Liver (tissue), 9 donors: ENCODE data around the gene NUDT1. TPM values are rescaled to one million over a fixed set of nuclear protein-coding genes. Genes with fewer than 3 reads are reported as not detected.

Experiments
- DNase-seq: peaks from one replicate; pipeline ENCODE4 v3.0.0-alpha.2; 2017; ENCODE audit warnings: low spot score
- H3K27ac ChIP-seq, 2 donors: one replicate each; pipeline ENCODE4 v1.7.0; 2013; ENCODE audit warnings: inconsistent platforms in 2 of 2, low read length in 2 of 2, control low read depth in 1 of 2, low read depth in 1 of 2, mild to moderate bottlenecking in 1 of 2
- H3K27me3 ChIP-seq, 4 donors: one replicate each; pipeline versions ENCODE4 v1.6.1 to v1.7.0; 2013; ENCODE audit warnings: low read length in 3 of 4, inconsistent platforms in 1 of 4, mild to moderate bottlenecking in 1 of 4, moderate library complexity in 1 of 4; ENCODE audit not compliant: control insufficient read depth in 4 of 4, insufficient read depth in 4 of 4
- H3K36me3 ChIP-seq, 4 donors: one replicate each; pipeline versions ENCODE4 v1.6.1 to v1.7.0; 2013; ENCODE audit warnings: low read length in 3 of 4, mild to moderate bottlenecking in 3 of 4, low read depth in 1 of 4, moderate library complexity in 1 of 4; ENCODE audit not compliant: control insufficient read depth in 4 of 4, insufficient read depth in 3 of 4
- H3K4me1 ChIP-seq, 4 donors: one replicate each; pipeline versions ENCODE4 v1.6.1 to v1.7.0; 2013; ENCODE audit warnings: low read length in 3 of 4, mild to moderate bottlenecking in 3 of 4, moderate library complexity in 1 of 4; ENCODE audit not compliant: control insufficient read depth in 4 of 4, insufficient read depth in 4 of 4
- H3K4me3 ChIP-seq, 3 donors: one replicate each; pipeline versions ENCODE4 v1.6.1 to v1.7.0; 2013; ENCODE audit warnings: low read length in 3 of 3, control low read depth in 1 of 3, low read depth in 1 of 3, mild to moderate bottlenecking in 1 of 3
- H3K9ac ChIP-seq, 2 donors: one replicate each; pipeline ENCODE4 v1.7.0; 2013; ENCODE audit warnings: low read length in 2 of 2, mild to moderate bottlenecking in 2 of 2, moderate library complexity in 2 of 2, control low read depth in 1 of 2, low read depth in 1 of 2
- H3K9me3 ChIP-seq, 4 donors: one replicate each; pipeline versions ENCODE4 v1.6.1 to v1.7.0; 2013; ENCODE audit warnings: low read length in 3 of 4; ENCODE audit not compliant: control insufficient read depth in 4 of 4
- ATF3 ChIP-seq: IDR thresholded peaks from 2 replicates; pipeline ENCODE4 v1.6.1; 2016; ENCODE audit warnings: antibody characterized with exemption
- CTCF ChIP-seq: fragments of 150-350 bp; IDR thresholded peaks from 2 replicates; pipeline ENCODE4 v1.5.1; 2017; ENCODE audit warnings: improper control_type of control experiment, low read depth, low read length; ENCODE audit not compliant: missing input control
- EGR1 ChIP-seq, 2 donors: IDR thresholded peaks; 2 replicates each; pipeline ENCODE4 v1.6.1; 2016 to 2018; ENCODE audit warnings: antibody characterized with exemption in 2 of 2, low read depth in 2 of 2
- FOXA1 ChIP-seq: IDR thresholded peaks from 2 replicates; pipeline ENCODE4 v1.6.1; 2016; ENCODE audit warnings: antibody characterized with exemption
- FOXA2 ChIP-seq: IDR thresholded peaks from 2 replicates; pipeline ENCODE4 v1.6.1; 2016; ENCODE audit warnings: antibody characterized with exemption
- GABPA ChIP-seq, 2 donors: IDR thresholded peaks in 1 of 2; conservative IDR thresholded peaks in 1 of 2; 2 replicates each; pipeline ENCODE4 v1.6.1; 2016; ENCODE audit warnings: antibody characterized with exemption in 2 of 2, mild to moderate bottlenecking in 1 of 2, moderate library complexity in 1 of 2
- HNF4A ChIP-seq, 2 donors: conservative IDR thresholded peaks; 2 replicates each; pipeline ENCODE4 v1.6.1; 2016; ENCODE audit warnings: antibody characterized with exemption in 2 of 2, mild to moderate bottlenecking in 2 of 2
- HNF4G ChIP-seq: IDR thresholded peaks from 2 replicates; pipeline ENCODE4 v1.6.1; 2016; ENCODE audit warnings: antibody characterized with exemption
- JUND ChIP-seq, 2 donors: IDR thresholded peaks; 2 replicates each; pipeline ENCODE4 v1.6.1; 2016; ENCODE audit warnings: antibody characterized with exemption in 2 of 2
- NR2F2 ChIP-seq: IDR thresholded peaks from 2 replicates; pipeline ENCODE4 v1.6.1; 2016; ENCODE audit warnings: antibody characterized with exemption
- RAD21 ChIP-seq, 2 donors: IDR thresholded peaks; 2 replicates each; pipeline ENCODE4 v1.6.1; 2016; ENCODE audit warnings: antibody characterized with exemption in 2 of 2, mild to moderate bottlenecking in 2 of 2
- REST ChIP-seq: IDR thresholded peaks from 2 replicates; pipeline ENCODE4 v1.6.1; 2016; ENCODE audit warnings: antibody characterized with exemption, mild to moderate bottlenecking
- RXRA ChIP-seq, 2 donors: IDR thresholded peaks; 2 replicates each; pipeline ENCODE4 v1.6.1; 2017 to 2018; ENCODE audit warnings: antibody characterized with exemption in 2 of 2, mild to moderate bottlenecking in 1 of 2
- SP1 ChIP-seq: IDR thresholded peaks from 2 replicates; pipeline ENCODE4 v1.6.1; 2018; ENCODE audit warnings: antibody characterized with exemption, mild to moderate bottlenecking
- TAF1 ChIP-seq: conservative IDR thresholded peaks from 2 replicates; pipeline ENCODE4 v1.6.1; 2016; ENCODE audit warnings: antibody characterized with exemption, mild to moderate bottlenecking
- YY1 ChIP-seq: IDR thresholded peaks from 2 replicates; pipeline ENCODE4 v1.6.1; 2016; ENCODE audit warnings: antibody characterized with exemption, mild to moderate bottlenecking
- ZBTB33 ChIP-seq: IDR thresholded peaks from 2 replicates; pipeline ENCODE4 v1.6.1; 2016; ENCODE audit warnings: antibody characterized with exemption
- WGBS: extraction: QIAGEN DNeasy Blood & Tissue Kit; methylation state at CpG from one replicate; pipeline ENCODE4 v1.1.7; 2013; 5-methylcytosine and 5-hydroxymethylcytosine counted together
- polyA plus RNA-seq, 2 donors: library from polyadenylated mRNA; stranded (reverse) in 1 of 2; unstranded in 1 of 2; fragments of 200-250 nt in 1 of 2; fragments of >200 nt in 1 of 2; fragmentation: Nextera tagmentation in 1 of 2; extraction: Ambion mirVana in 1 of 2; gene quantifications; one replicate each; pipeline versions ENCODE4 v1.2.1 to v1.2.3, GENCODE V29; 2013 to 2015
- total RNA-seq, 2 donors: library from RNA; depleted of rRNA; stranded (reverse); fragments of >200 nt; gene quantifications; one replicate each; pipeline ENCODE4 v1.2.3, GENCODE V29; 2014
- TF ChIP-seq, protein P1 (sequence below): IDR thresholded peaks from 2 replicates; pipeline ENCODE4 v1.6.1; 2016; ENCODE audit warnings: antibody characterized with exemption
- donor health status: healthy.
- donor health status: healthy.
- donor health status: healthy.
- donor health status: healthy.
- donor health status: healthy.

The NUDT1 gene
- total and polyA plus RNA-seq, 4 donors: 1.0 to 22.3 (median 3.1) TPM

DNA sequence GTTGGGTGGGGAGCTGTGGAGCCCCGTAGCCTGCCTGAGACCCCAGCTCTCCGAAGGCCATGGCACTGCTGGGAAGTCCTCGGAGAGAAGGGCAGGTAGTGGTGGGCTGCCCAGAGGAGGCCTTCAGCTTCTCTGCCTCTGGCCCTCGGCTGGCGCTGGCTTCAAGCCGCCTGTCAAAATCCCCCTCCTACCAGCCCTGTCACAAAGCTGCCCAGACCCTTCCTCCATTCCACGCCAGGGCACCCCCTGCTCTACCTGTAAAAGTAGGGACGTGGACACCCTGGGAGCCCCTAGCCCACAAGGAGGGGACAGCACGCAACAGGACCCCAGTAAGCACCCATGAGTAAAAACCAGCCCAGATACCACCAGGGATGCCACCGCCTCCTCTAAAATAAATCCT, 40.9 kb upstream of the NUDT1 start:
- no peak overlapping the region for H3K27ac ChIP-seq
- no peaks in the 10 kb centered on the region for H3K4me1 ChIP-seq
- DNase-seq: no peak
- TF ChIP-seq HNF4G: no peak
- TF ChIP-seq ATF3: no peak
- no peak for TF ChIP-seq JUND (IDR thresholded peaks at IDR 0.05)
- TF ChIP-seq FOXA1: no peak
- no peak for TF ChIP-seq NR2F2
- TF ChIP-seq, protein P1, sequence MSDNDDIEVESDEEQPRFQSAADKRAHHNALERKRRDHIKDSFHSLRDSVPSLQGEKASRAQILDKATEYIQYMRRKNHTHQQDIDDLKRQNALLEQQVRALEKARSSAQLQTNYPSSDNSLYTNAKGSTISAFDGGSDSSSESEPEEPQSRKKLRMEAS: no peak
- TF ChIP-seq SP1: no peak
- TF ChIP-seq TAF1: no peak
- TF ChIP-seq YY1: no peak
- TF ChIP-seq EGR1 (IDR thresholded peaks at IDR 0.05; ENCODE audit: low read depth in 2 of 2): no peak
- TF ChIP-seq REST: no peak
- TF ChIP-seq RXRA (IDR thresholded peaks at IDR 0.05): no peak
- no peak for TF ChIP-seq ZBTB33
- no peak for TF ChIP-seq GABPA (IDR thresholded peaks at IDR 0.05 in 1 of 2, conservative IDR thresholded peaks at IDR 0.05 in 1 of 2)
- no peak for TF ChIP-seq RAD21 (IDR thresholded peaks at IDR 0.05)
- no peak for TF ChIP-seq FOXA2
- TF ChIP-seq CTCF: no peak
- TF ChIP-seq HNF4A (conservative IDR thresholded peaks at IDR 0.05): no peak
- 98% methylated on average over 10 of the region's 10 CpGs for WGBS
- H3K27me3 ChIP-seq: no peaks in the 10 kb centered on the region
- H3K9ac ChIP-seq: no peak overlapping the region
- no peak overlapping the region for H3K4me3 ChIP-seq
- peaks cover 0 to 10% (median 2%) of the 10 kb centered on the region in 4 donors for H3K36me3 ChIP-seq
- H3K9me3 ChIP-seq: peaks cover 0 to 2% (median 0%) of the 10 kb centered on the region in 4 donors
